HG03521 (cell line): ENCODE results near the gene CPLX1.

Experiments used
- ATAC-seq: cut with Tn5 transposase; IDR thresholded peaks from one replicate; pipeline ENCODE4 v1.9.1; 2021; ENCODE audit warnings: mild to moderate bottlenecking, moderate library complexity; ENCODE audit not compliant: unreplicated experiment

Gene CPLX1

DNA sequence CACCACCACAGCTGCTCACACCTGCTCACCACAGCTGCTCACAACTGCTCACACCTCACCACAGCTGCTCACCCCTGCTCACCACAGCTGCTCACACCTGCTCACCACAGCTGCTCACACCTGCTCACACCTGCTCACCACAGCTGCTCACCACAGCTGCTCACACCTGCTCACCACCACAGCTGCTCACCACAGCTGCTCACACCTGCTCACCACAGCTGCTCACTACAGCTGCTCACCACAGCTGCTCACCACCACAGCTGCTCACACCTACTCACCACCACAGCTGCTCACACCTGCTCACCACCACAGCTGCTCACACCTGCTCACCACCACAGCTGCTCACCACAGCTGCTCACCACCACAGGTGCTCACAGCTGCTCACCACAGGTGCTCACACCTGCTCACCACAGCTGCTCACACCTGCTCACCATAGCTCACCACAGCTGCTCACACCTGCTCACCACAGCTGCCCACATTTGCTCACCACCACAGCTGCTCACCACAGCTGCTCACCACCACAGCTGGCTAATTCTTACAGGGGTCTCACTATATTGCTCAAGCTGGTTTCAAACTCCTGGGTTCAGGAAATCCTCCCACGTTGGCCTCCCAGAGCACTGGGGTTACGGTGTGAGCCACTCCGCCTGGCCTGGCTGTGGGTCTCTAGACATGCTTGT is 30.4 kb upstream of the CPLX1 start:
- no peak for ATAC-seq

DNA sequence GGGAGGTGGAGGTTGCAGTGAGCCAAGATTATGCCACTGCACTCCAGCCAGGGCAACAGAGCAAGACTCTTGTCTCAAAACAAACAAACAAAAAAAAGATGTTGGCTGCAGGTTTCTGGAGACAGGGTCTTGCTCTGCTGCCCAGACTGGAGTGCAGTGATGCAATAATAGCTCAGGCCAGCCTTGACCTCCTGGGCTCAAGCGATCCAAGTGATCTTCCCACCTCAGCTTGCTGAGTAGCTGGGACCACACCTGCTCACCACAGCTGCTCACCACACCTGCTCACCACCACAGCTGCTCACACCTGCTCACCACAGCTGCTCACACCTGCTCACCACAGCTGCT is 29.9 kb upstream of the CPLX1 start:
- ATAC-seq: no peak

DNA sequence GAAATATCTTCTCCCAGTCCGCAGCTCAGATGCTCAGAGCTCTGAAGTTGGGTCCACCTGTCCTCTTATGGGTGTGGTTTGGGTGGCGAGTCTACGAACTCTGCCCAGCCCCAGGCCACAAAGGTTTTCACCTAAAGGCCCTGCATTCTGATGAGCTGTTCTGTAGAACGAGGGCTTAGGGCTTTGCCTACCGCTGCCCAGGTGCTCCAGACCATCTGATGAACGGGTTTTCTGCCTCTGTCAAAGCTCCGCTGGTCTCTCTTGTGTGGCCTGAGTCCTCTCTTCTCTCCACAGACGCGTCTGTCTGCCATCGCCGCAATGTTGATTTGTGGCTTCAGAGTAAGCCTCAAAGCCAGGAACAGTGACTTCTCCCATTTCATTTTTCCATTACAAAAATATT is 28.4 kb upstream of the CPLX1 start:
- ATAC-seq: no peak

DNA sequence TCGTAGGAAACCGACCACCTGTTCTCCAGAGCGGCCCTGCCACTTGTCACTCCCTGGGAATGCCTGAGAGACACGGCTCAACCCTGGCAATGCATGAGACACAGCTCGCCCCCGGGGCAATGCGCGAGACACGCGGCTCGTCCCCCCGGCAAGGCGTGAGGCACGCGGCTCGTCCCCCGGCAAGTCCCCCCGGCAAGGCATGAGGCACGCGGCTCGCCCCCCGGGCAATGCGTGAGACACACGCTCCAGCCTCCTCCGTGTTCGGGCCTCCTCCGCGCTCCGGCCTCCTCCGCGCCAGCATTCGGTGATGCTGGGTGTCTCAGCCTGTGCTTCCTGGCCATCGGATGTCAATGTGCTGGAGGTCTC is 27.5 kb upstream of the CPLX1 start:
- no peak for ATAC-seq

DNA sequence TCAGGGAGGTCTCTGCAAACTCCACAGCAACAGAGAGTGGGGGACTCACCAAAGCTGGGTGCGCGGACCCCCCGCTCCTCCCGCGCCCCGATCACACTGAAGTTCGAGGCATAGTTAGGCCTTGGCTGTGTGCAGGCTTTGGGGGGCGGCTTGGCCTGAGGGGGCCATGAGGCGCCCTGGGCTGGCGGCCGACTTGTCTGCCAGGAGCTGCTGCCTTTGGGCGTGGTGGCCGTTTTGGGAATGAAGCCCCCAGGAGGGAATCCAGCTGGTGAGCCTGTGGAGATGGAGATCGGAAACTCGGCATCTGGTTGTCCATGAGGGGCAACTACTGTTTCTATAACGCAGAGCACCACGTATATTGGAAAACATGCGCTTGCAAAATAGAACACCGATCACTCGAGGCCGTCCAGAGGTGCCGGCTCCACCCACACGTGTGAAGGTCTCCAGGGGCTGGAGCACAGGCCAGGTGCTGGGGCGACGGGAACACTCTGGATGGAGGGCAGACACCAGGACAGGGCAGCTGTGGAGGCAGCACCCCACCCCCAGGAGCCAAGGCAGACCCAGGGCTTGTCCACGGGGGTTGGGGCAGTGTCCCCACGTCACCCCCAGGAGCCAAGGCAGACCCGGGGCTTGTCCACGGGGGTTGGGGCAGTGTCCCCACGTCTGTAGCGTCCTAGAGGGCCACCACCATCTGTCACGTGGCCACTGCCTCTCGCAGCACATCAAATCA is 25.9 kb upstream of the CPLX1 start:
- no peak for ATAC-seq

DNA sequence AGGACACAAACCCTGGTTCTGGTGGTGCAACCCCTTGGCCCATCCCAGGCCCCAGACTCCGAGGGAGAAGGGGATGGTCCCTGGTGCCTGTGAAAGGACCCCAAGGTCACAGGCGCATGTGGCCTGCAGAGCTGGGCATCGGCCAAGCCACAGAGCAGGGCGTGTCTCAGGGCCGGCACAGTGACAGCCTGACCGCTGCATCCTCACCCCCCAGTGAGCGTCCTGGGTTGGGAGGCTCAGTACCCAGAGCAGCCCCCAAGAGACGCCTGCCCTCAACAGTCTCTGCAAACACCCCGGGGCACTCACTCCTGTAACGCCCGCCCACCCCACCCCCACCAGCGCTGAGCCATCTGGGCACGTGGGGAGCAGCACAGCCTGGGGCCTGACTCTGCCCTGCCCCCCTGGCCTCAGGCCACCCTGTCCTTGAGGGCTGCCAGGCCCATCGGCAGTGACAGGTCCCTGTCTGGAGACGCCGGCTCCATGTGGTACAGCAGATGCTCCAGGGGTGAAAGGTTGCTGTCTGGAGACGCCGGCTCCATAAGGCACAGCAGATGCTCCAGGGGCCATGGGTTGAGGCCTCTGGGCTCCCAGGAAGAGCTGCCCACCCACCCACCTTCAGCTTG is 24.5 kb upstream of the CPLX1 start:
- ATAC-seq: no peak

DNA sequence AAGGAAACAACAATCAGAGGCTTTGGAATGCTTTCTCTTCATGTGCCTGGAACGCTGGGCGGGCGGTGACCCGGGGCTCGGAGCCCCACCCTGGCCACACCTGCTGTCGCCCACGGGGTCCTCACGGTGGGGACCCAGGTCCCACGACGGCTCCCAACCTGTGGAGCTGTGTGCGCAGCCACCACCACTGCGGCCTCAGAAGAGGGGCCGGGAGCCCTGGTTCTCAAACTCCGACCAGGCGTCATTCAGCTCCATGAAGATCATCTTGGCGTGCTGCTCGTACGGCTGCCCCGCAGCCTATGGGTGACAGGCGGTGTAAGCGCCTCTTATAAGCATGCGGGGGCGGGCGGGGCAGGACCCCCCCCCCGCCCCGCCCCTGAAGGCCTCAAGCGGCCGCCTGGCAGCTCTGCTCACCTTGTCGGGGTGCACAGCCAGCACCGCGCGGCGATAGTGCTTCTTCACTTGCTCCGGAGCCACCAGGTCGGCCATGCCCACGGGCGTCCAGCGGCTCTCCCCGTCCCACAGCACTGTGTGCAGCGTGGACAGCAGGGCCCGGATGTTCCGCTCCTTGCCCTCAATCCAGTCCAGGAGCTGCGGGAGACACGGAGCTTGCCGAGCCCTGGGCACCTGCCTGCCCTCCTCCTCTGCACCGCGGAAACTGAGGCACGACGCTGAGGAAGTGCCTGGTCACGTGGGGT is 23.7 kb upstream of the CPLX1 start:
- no peak for ATAC-seq

DNA sequence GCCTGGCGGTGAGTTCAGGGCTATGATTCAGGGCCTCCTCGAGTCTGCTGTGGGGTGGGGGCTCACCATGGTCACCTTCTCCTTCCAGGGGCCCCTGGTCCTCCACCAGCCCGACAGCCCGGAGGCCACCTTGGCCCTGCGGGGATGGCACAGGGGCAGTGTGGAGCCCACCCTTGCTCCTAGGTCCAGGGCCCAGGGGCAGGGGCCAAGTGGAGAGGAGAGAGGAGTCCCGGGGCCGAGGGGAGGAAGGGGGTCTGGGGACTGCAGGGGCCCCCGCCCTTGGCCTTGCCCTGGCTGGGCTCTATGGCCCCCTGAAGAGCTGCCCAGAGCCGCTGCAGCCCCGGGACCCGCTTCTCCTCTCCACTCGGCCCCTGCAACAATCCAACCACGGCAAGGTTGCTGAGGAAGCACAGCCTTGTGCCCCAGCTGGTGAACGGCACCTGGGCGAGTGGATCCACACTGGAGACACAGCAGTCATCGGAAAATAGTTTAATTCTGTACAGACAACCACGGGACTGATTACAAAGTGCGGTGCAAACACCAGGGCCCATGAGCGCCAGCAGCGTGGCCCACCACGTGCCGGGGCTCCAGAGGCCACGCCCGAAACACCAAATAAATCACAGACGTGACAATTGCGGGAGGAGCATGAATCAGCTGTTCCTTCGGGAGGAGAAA is 23.0 kb upstream of the CPLX1 start:
- no peak for ATAC-seq

DNA sequence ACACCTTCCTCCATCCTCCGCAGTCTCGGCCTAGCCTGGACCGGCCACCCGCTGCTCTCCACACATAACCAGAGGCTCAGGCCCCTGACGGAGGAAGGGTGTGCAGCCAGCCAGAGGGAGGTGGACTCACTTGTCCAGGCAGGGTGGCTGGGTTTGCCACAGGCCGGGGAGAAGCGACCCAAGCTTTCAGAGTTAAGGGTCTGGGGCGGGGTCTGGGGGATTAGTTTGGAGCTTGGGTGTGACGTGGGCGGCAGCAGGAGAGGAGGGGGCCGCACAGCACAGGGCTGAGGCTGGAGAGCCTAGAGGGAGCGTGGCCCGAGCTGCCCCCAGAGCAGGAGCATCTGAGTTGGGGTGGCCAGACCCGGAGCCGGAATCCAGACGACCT is 22.4 kb upstream of the CPLX1 start:
- ATAC-seq: no peak

DNA sequence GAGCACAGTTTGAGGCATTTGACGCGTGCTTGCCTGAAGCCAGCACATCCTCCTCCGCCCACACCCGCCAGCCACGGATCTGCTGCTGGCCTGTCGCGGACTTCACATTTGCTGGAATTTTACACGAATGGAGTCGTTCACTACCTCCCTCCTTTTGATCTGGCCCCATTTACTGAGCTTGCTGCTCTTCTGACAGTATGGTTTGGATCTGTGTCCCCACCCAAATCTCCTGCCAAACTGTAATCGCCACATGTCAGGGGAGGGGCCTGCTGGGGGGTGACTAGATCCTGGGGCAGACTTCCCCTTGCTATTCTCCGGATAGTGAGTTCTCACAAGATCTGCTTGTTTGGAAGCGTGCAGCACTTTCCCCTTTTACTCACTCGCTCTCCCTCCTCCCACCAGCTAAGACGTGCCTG is 19.9 kb upstream of the CPLX1 start:
- no peak for ATAC-seq

DNA sequence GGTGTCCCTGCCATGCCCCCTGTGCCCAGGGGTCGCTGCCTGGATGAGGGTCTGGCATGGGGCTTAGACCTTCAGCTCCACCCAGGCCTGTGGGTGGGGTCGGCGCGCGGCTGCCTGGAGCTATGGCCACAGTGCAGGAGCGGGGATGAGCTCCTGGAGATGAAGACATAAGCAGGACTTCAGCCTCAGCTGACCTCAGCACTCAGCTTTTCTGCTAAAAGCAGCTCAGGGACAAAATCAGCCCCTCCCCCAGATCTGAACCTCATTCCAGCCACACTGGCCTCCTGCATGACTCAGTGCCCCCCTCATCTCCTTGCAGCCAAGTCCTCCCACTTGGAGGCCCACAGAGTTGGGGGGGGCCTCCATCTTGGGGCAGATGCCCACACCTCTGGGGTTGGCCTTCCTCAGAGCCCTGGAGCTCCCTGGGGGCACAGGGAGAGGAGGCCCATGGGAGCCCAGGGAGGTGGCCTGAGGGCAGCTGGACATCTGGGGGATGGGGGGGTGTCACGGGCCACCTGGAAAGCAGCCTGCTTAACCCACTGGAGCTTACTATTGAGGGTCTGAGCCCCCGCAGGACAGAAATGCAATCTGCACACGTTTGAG is 19.4 kb upstream of the CPLX1 start:
- no peak for ATAC-seq

DNA sequence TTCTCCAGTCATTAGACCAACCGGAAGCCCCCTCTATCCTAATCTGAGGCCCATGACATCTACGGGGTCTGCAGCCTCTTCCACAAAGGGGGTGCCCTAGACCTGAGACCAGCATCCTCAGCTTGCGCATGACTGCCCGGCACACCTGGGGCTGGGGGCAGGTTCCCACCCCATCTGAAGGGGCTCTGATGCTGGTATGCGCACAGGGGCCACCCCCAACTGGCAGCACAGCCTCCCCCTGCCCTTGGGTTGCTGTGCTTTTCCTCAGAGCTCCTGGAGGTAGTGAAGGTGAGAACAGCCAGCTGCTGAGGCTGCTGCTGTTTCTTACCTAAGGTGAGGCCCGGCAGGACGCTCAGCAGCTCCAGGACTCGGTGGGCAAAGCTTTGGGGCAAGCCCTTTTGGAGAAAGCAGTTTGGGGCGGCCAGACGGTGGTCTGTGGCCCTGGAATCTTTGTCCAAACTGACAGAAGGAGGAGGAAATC is 18.9 kb upstream of the CPLX1 start:
- ATAC-seq: no peak

DNA sequence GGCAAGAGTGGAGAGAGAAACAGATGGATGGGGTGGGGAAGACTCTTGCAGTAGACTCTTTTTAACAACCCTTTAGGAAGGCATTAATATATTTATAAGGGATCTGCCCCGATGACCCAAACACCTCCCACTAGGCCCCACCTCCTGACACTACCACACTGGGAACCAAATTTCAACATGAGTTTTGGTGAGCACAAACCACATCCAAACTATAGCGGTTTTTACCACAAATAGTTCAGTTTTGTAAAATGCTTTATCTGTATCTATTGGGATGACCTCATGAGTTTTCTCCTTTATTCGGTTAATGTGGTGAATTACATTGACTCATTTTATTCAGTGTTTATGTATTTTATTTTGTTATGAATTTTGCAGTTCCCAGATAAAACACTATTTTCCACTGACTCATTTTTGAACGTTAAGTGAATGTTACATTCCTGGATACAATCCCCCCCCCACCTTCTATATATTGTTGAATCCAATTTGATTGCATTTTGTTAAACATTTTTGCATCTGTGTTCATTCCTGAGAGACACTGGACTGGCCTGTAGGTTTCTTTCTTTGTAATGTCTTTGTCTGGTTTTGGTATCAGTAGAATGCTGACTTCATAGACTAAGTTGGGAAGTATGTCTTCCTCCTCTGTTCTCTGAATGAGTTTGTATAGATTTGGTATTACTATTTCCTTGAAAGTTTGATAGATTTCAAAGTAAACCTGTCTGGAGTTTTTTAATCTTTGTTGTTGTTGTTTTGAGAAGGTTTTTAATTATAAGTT is 13.9 kb upstream of the CPLX1 start:
- no peak for ATAC-seq

DNA sequence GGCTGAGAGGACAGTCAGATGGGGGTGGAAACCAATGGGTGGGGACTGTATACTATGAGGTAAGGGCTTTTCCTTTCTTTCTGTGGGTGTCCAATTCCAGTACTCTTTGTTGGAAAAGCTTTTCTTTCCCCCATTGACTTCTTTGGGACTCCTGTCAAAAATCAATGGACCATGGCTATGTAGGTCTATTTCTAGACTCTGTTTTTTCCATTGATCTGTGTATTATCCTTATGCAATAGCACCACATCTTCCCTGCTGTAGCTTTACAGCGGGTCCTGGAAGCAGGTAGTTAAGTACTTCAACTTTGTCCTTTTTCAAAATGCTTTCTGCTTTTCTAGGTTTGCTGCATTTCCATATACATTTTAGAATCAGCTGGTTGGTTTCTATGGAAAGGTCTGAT is 11.8 kb upstream of the CPLX1 start:
- no peak for ATAC-seq

DNA sequence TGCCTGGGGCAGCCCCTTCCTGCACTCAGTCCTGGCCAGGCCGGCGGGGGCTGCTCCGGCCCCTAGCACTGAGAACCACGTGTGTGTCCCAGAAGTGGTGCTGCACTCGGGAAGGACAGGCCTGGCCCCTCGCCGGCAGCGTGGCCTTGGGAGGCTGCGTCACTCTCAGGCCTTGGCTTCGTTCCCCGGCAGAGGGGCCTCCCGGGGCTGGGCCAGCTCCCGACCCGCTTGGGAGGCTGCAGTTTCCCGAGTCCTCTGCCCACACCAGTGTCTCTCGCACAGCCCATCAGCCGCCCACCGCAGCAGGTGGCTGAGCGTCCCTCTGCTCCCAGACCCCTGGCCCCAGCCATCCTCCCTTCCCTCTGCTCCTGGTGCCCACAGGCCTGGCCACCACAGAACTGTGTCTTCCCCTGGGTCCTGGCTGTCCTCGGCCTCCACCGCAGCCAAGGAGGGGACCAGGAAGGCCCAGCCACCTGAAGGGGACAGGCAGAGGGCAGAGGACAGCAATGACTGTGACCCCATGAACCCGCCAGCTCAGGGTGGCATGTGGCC is 10.9 kb upstream of the CPLX1 start:
- no peak for ATAC-seq

DNA sequence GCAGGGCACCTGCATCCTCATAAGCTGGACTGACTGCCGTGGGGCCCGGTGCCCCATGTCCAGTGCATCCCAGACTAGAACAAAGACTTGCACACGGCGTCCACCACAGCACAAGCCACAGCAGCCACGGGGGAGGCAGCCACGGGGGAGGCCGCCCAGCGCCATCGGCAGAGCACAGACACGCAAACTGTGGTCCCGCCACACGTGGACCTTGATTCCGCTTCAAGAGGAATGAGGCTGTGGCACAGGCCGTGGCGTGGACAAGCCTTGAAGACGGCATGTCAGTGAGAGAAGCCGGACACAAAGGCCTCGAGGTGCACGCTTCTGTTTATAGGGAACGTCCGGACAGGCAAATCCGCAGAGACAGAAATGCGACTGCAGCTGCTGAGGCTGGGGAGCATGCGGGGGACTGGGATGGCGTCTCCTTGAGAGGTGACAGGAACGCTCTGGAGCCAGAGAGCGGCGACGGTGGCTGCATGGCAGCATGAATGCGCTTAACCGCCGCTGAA is 10.1 kb upstream of the CPLX1 start:
- ATAC-seq: no peak

DNA sequence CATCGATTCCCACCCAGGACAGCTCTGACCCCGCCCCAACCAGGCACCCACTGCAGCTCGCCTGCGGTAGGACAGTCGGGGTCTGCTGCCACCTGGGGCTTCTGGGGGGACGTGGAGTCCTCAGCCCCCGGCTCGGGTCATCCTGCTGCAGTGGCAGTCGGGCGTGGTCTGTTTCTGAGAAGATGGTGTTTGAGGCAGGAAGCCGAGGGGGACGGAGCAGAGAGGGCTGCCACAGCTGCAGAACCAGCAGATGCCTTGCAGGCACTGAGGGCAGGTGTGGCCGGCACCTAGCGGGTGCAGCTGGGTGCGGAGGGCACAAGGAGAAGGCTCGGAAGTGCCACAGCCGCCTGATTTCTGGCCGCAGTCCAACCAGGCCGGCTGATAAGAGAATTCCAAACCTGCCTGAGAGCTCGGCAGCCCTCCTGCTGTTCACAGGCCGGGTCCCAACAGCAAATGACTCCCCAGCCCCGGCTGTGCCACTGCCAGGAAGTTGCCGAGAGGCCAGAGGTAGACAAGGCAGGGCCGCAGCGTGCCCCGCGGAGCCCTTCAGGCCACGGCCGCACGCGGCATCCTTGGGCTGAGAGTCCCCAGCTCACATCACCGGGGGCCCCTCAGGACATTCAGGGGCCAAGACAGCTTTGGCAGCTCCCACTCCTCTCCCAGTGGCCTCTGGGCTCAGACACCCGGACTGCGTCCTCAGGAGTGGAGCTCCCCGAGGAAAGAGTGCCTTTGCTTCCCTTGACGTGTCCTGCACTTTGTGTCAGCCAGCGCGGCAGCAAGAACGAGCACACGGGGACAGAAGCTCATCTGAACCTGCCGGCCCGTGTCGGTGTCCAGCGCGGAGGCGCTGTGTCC is 9.4 kb upstream of the CPLX1 start:
- no peak for ATAC-seq

DNA sequence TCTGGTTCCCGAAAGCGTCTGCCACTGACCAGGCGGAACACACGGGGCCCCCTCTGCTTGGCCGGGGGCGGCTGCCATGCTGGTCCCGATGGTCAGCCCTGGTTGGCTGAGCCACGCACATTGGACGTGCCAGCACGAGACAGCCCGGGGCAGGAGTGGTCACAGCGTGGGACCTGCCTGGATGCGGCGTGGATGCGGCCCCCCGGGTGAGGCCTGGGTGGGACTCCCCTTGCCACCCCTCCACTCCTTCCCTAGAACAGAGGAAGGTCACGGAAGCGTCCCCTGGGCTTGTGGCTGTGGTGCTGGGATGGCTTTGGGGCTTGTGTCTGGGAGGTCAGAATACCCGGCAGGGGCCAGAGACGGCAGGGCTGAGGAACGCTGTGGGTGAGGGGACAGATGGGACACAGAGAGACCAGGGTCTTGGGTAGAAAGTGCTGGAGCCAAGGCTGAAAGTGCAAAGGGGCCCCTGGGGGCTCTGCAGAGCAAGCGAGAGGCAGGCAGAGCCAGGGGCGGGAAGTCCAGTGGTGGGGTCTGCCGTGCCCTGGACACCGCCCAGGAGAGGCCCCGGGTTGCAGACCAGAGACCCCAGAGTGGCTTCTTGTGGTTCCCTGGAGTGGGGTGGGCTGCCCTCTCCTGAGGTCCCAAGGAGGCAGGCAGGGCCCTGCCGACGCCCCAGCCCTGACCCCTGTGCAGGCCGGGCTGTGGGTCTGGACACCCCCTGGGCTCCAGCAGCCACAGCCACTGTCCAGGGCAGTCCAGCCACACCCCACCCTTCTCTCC is 8.6 kb upstream of the CPLX1 start:
- ATAC-seq: no peak
